GM12878 (cell line): ENCODE data around the gene COL25A1. TPM values are rescaled to one million over a fixed set of nuclear protein-coding genes. Genes with fewer than 3 reads are reported as not detected.

ENCODE experiments used
- ATAC-seq: fragments of 200-7000 bp; cut with Tn5 transposase; 3 replicates; pipeline ENCODE4 v1.9.1; 2020; ENCODE audit warnings: mild to moderate bottlenecking, moderate library complexity
- BruUV-seq: library from RNA; stranded (reverse); fragments of 400-500 nt; replicated peaks from 2 replicates; lab custom pipeline; 2021; lab: Mats Ljungman, UMichigan
- CTCF ChIA-PET: fragments of 300-600 bp; sonication (Branson Sonifier 250); formaldehyde crosslinking; extraction: SDS; loops from one replicate; lab custom pipeline; 2021; ENCODE audit warnings: inconsistent platforms; lab: Yijun Ruan, JAX
- POLR2A ChIA-PET: fragments of 350-600 bp; formaldehyde crosslinking; extraction: SDS; loops from one replicate; lab custom pipeline; 2021; ENCODE audit warnings: inconsistent platforms; lab: Charles Lee
- RAD21 ChIA-PET: fragments of 300-600 bp; sonication (Branson Sonifier 250); formaldehyde crosslinking; loops from one replicate; lab custom pipeline; 2023; ENCODE audit warnings: antibody characterized with exemption; ENCODE audit not compliant: unreplicated experiment; lab: Charles Lee
- SMC1A ChIA-PET: fragments of 300-600 bp; sonication (Branson Sonifier 250); formaldehyde crosslinking; loops from one replicate; lab custom pipeline; 2023; ENCODE audit not compliant: unreplicated experiment, uncharacterized antibody; lab: Charles Lee
- DNase-seq: peaks from one replicate; pipeline ENCODE4 v3.0.0-alpha.2; 2011; ENCODE audit warnings: low read depth, low spot score
- FAIRE-seq: peaks from 3 replicates; lab custom pipeline; 2011; peaks lifted over from hg19 to GRCh38; lab: Jason Lieb, UNC
- H2AFZ ChIP-seq: 2 replicates; pipeline ENCODE4 v1.6.0; 2011; ENCODE audit warnings: low read depth, low read length, control low read depth; ENCODE audit not compliant: control insufficient read depth
- H3K27ac ChIP-seq: 2 replicates; pipeline ENCODE4 v1.5.1; 2011; ENCODE audit warnings: control low read depth; ENCODE audit not compliant: control insufficient read depth, insufficient read depth
- H3K27me3 ChIP-seq, 2 experiments: replicated peaks in 1 of 2; 2 replicates each; pipeline versions ENCODE4 v1.6.0 to v1.6.1; 2011; ENCODE audit warnings: low read length in 1 of 2; ENCODE audit not compliant: control insufficient read depth in 2 of 2, insufficient read depth in 2 of 2
- H3K36me3 ChIP-seq, 2 experiments: 2 replicates each; pipeline ENCODE4 v1.5.1; 2011; ENCODE audit warnings: low read length in 1 of 2; ENCODE audit not compliant: control insufficient read depth in 2 of 2, insufficient read depth in 2 of 2
- H3K4me1 ChIP-seq: 2 replicates; pipeline ENCODE4 v1.6.1; 2011; ENCODE audit warnings: mild to moderate bottlenecking, low read length, moderate library complexity, mixed read lengths; ENCODE audit not compliant: control insufficient read depth, insufficient read depth
- H3K4me2 ChIP-seq: 2 replicates; pipeline ENCODE4 v1.6.0; 2011; ENCODE audit warnings: control low read depth; ENCODE audit not compliant: control insufficient read depth, insufficient read depth
- H3K4me3 ChIP-seq: fragments of 200-600 bp; sonication (generic); 2 replicates; pipeline ENCODE4 v1.5.1; 2016
- H3K79me2 ChIP-seq: 2 replicates; pipeline ENCODE4 v1.6.0; 2011; ENCODE audit warnings: low read length; ENCODE audit not compliant: control insufficient read depth, insufficient read depth
- H3K9ac ChIP-seq: 2 replicates; pipeline ENCODE4 v1.8.0; 2011; ENCODE audit warnings: low read length, control low read depth, mixed read lengths; ENCODE audit not compliant: control insufficient read depth, insufficient read depth
- H3K9me3 ChIP-seq: replicated peaks from 3 replicates; pipeline ENCODE4 v1.5.1; 2011; ENCODE audit warnings: mild to moderate bottlenecking, low read length; ENCODE audit not compliant: control insufficient read depth, insufficient read depth
- H4K20me1 ChIP-seq: 2 replicates; pipeline ENCODE4 v1.6.0; 2011; ENCODE audit not compliant: control insufficient read depth, insufficient read depth
- DPF2 ChIP-seq: fragments of 450-650 bp; IDR thresholded peaks from 2 replicates; pipeline ENCODE4 v1.6.1; 2017; ENCODE audit warnings: mild to moderate bottlenecking
- FOXM1 ChIP-seq: IDR thresholded peaks from 2 replicates; pipeline ENCODE4 v1.6.1; 2012; ENCODE audit warnings: low read depth, mild to moderate bottlenecking, inconsistent platforms, low read length, moderate library complexity
- KDM1A ChIP-seq: fragments of 200-600 bp; sonication (generic); IDR thresholded peaks from 2 replicates; pipeline ENCODE4 v1.6.1; 2016; ENCODE audit warnings: borderline replicate concordance
- MYB ChIP-seq: fragments of 150-350 bp; IDR thresholded peaks from 2 replicates; pipeline ENCODE4 v1.6.1; 2014; ENCODE audit warnings: mild to moderate bottlenecking, low read depth, low read length, borderline replicate concordance
- NFIC ChIP-seq: IDR thresholded peaks from 2 replicates; pipeline ENCODE4 v1.6.1; 2012; ENCODE audit warnings: low read depth, mild to moderate bottlenecking, inconsistent platforms, low read length, moderate library complexity
- NFXL1 ChIP-seq: fragments of 450-650 bp; IDR thresholded peaks from 2 replicates; pipeline ENCODE4 v1.6.1; 2017; ENCODE audit warnings: antibody characterized with exemption, mild to moderate bottlenecking, borderline replicate concordance
- NR2F1 ChIP-seq: fragments of 450-650 bp; conservative IDR thresholded peaks from 2 replicates; pipeline ENCODE4 v1.6.1; 2017; ENCODE audit warnings: mild to moderate bottlenecking
- RB1 ChIP-seq: fragments of 450-650 bp; formaldehyde crosslinking; IDR thresholded peaks from 2 replicates; pipeline ENCODE4 v1.6.1; 2017; ENCODE audit warnings: mild to moderate bottlenecking, borderline replicate concordance
- RELA ChIP-seq: fragments of 450-650 bp; IDR thresholded peaks from 2 replicates; pipeline ENCODE4 v1.8.0; 2014; ENCODE audit warnings: borderline replicate concordance; ENCODE audit not compliant: partially characterized antibody
- RUNX3 ChIP-seq: IDR thresholded peaks from 2 replicates; pipeline ENCODE4 v1.6.1; 2012; ENCODE audit warnings: low read length, inconsistent platforms
- SRF ChIP-seq, 2 experiments: IDR thresholded peaks; 2 replicates each; pipeline ENCODE4 v1.6.1; 2011; ENCODE audit warnings: low read depth in 2 of 2, low read length in 2 of 2, mild to moderate bottlenecking in 1 of 2, moderate library complexity in 1 of 2
- YBX1 ChIP-seq: fragments of 450-650 bp; IDR thresholded peaks from 2 replicates; pipeline ENCODE4 v1.6.1; 2016; ENCODE audit warnings: antibody characterized with exemption
- ZNF217 ChIP-seq: fragments of 450-650 bp; IDR thresholded peaks from 2 replicates; pipeline ENCODE4 v1.6.1; 2017; ENCODE audit warnings: antibody characterized with exemption, mild to moderate bottlenecking
- ZNF592 ChIP-seq: fragments of 450-650 bp; IDR thresholded peaks from 2 replicates; pipeline ENCODE4 v1.6.1; 2017; ENCODE audit warnings: mild to moderate bottlenecking, moderate library complexity
- in situ Hi-C: fragments of 300-500 bp; cut with MboI; formaldehyde crosslinking; loops from 9 replicates; pipeline ENCODE4 v1.14.3; 2018; ENCODE audit warnings: mixed read lengths
- intact Hi-C: fragments of 100-400 bp; cut with micrococcal nuclease; formaldehyde crosslinking; loops from one replicate; pipeline ENCODE4 v1.14.2; 2022; ENCODE audit not compliant: unreplicated experiment
- polyA plus RNA-seq, 11 experiments: library from polyadenylated mRNA; depleted of rRNA in 4 of 11; unstranded in 6 of 11; stranded (reverse) in 5 of 11; fragments of >200 nt; fragmentation: Nextera tagmentation in 4 of 11; fragmentation: Illumina TruSeq in 1 of 11; extraction: Ambion mirVana in 4 of 11; extraction: Trizol in 1 of 11; gene quantifications; 1 replicate in 1 of 11; 2 replicates in 10 of 11; pipeline versions ENCODE4 v1.2.1 to v1.2.3, GENCODE V29; 2011 to 2016; ENCODE audit warnings: inconsistent platforms in 2 of 11, missing spikeins in 2 of 11, low read depth in 1 of 11
- total RNA-seq, 4 experiments: library from RNA; depleted of rRNA in 3 of 4; stranded (reverse); fragments of >200 nt in 3 of 4; fragmentation: Illumina TruSeq in 1 of 4; extraction: Trizol in 1 of 4; gene quantifications; 2 replicates each; pipeline versions ENCODE4 v1.2.1 to v1.2.3, GENCODE V29; 2013 to 2021
- TF ChIP-seq, protein P1 (sequence below): IDR thresholded peaks from 2 replicates; pipeline ENCODE4 v1.6.1; 2012; ENCODE audit warnings: improper control_type of control experiment, low read depth, low read length; ENCODE audit not compliant: insufficient replicate concordance
- TF ChIP-seq, protein P2 (sequence below): IDR thresholded peaks from 2 replicates; pipeline ENCODE4 v1.6.1; 2011; ENCODE audit warnings: borderline replicate concordance, low read depth, mild to moderate bottlenecking, moderate library complexity, low read length; ENCODE audit not compliant: insufficient read depth, poor library complexity, severe bottlenecking

The COL25A1 gene
- total and polyA plus RNA-seq, 10 of the 15 experiments (the other 5 are each of a cell fraction or from before 2014, with no cell fraction given), result 0.01 to 0.26 (median 0.12) TPM; not detected in 6

GRCh38 chr4:109134921-109135320, 167.5 kb downstream of the COL25A1 start:
- H3K4me2 ChIP-seq, result no peak overlapping the region
- ATAC-seq, result no peak
- no peaks in the 10 kb centered on the region for H3K4me1 ChIP-seq
- H2AFZ ChIP-seq, result no peak overlapping the region
- ChIA-PET POLR2A (no interaction called here), RAD21 (no interaction called here), SMC1A (interaction anchor here (1.3 to 1.5 kb wide), 2 partner anchors 8 to 20 kb away, joined by 4 read pairs; no protein-coding TSS in a partner anchor), CTCF (interaction anchor here (1.0 to 1.9 kb wide), 2 partner anchors 9 kb away, joined by 3 to 7 read pairs; no protein-coding TSS in a partner anchor)
- no peaks in the 10 kb centered on the region for H3K9me3 ChIP-seq
- H3K9ac ChIP-seq, result no peak overlapping the region
- H3K27me3 ChIP-seq, result no peaks in the 10 kb centered on the region
- H3K27ac ChIP-seq, result no peak overlapping the region
- no peak overlapping the region for H3K4me3 ChIP-seq
- DNase-seq, result no peak
- in situ Hi-C loops, result no loop called here
- H3K36me3 ChIP-seq, result no peaks in the 10 kb centered on the region
- no TSS peak for BruUV-seq
- no peak for FAIRE-seq
- intact Hi-C loops, result no loop called here
- H4K20me1 ChIP-seq, result no peaks in the 10 kb centered on the region
- H3K79me2 ChIP-seq, result no peaks in the 10 kb centered on the region
- TF ChIP-seq MYB (no peak), SRF (IDR thresholded peaks at IDR 0.05; ENCODE audit: low read depth in 2 of 2, low read length in 2 of 2) (no peak), NFXL1 (no peak), KDM1A (no peak), YBX1 (no peak), RUNX3 (no peak), NFIC (no peak), FOXM1 (no peak), RB1 (no peak), DPF2 (no peak), RELA (no peak), ZNF217 (no peak), ZNF592 (no peak), NR2F1 (no peak)
- TF ChIP-seq, protein P1, sequence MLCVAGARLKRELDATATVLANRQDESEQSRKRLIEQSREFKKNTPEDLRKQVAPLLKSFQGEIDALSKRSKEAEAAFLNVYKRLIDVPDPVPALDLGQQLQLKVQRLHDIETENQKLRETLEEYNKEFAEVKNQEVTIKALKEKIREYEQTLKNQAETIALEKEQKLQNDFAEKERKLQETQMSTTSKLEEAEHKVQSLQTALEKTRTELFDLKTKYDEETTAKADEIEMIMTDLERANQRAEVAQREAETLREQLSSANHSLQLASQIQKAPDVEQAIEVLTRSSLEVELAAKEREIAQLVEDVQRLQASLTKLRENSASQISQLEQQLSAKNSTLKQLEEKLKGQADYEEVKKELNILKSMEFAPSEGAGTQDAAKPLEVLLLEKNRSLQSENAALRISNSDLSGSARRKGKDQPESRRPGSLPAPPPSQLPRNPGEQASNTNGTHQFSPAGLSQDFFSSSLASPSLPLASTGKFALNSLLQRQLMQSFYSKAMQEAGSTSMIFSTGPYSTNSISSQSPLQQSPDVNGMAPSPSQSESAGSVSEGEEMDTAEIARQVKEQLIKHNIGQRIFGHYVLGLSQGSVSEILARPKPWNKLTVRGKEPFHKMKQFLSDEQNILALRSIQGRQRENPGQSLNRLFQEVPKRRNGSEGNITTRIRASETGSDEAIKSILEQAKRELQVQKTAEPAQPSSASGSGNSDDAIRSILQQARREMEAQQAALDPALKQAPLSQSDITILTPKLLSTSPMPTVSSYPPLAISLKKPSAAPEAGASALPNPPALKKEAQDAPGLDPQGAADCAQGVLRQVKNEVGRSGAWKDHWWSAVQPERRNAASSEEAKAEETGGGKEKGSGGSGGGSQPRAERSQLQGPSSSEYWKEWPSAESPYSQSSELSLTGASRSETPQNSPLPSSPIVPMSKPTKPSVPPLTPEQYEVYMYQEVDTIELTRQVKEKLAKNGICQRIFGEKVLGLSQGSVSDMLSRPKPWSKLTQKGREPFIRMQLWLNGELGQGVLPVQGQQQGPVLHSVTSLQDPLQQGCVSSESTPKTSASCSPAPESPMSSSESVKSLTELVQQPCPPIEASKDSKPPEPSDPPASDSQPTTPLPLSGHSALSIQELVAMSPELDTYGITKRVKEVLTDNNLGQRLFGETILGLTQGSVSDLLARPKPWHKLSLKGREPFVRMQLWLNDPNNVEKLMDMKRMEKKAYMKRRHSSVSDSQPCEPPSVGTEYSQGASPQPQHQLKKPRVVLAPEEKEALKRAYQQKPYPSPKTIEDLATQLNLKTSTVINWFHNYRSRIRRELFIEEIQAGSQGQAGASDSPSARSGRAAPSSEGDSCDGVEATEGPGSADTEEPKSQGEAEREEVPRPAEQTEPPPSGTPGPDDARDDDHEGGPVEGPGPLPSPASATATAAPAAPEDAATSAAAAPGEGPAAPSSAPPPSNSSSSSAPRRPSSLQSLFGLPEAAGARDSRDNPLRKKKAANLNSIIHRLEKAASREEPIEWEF, result no peak
- TF ChIP-seq, protein P2, sequence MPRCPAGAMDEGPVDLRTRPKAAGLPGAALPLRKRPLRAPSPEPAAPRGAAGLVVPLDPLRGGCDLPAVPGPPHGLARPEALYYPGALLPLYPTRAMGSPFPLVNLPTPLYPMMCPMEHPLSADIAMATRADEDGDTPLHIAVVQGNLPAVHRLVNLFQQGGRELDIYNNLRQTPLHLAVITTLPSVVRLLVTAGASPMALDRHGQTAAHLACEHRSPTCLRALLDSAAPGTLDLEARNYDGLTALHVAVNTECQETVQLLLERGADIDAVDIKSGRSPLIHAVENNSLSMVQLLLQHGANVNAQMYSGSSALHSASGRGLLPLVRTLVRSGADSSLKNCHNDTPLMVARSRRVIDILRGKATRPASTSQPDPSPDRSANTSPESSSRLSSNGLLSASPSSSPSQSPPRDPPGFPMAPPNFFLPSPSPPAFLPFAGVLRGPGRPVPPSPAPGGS, result no peak
